ENCODE results near the gene CPNE5. TPM values are rescaled to one million over a fixed set of nuclear protein-coding genes. Genes with fewer than 3 reads are reported as not detected.
"Not testable (repeated sequence)": the region's sequence is repeated elsewhere in the genome, so short reads cannot be mapped to it uniquely, and the experiment has no call there.

CPNE5 gene
- total RNA-seq, 1 donor from 2014 or later = 0.15 TPM

GRCh38 chr6:36704961-36705577 lies 134.2 kb downstream of the CPNE5 start:
- DNase-seq (ENCODE audit: low read depth) = not testable (repeated sequence)

DNA sequence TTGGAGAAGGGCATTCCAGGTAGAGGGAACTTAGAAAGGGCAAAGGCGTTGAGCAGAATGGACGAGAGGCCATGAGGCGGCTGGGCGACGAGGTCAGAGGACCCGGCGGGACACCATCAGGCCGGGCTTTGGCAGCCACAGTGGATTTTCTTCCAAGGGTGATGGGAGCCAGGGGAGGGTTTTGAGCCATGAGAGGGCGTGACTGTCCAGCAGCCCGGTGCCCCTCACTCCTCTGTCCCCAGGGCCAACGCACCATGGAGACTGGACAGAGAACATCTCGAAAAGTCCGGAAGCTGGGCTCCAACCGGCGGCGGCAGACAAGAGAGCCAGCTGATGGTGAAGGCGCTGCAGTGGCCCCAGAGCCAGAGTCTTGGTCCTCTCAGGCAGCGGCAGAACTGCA lies 135.3 kb downstream of the CPNE5 start:
- no peak for DNase-seq (ENCODE audit: low read depth)

DNA sequence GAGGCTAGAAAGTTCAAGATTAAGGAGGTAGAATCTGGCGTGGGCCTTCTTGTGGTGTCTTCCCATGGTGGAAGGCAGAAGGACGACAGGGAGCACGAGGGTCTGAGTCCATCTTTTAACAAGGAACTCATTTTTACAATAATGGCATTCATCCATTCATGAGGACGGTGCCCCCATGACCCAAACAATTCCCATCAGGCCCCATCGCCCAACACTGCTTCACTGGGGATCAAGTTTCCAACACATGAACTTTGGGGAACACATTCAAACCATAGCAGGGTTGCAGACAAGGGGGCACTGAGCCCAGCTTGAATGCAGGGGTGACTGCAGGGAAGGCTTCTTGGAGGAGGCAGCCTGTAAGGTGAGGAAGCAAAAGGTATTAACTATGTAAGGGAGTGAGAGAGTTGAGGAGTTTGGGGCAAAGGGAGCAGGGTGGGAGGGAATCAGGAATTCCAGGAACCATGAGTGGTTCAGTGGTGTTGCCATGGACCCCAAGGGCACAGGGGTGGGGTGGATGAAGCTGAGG lies 136.1 kb downstream of the CPNE5 start:
- no peak for DNase-seq (ENCODE audit: low read depth)

GRCh38 chr6:36702656-36703055 lies 136.6 kb downstream of the CPNE5 start:
- no peak for DNase-seq (ENCODE audit: low read depth)

GRCh38 chr6:36701401-36701991 lies 137.7 kb downstream of the CPNE5 start:
- no peak for DNase-seq (ENCODE audit: low read depth)

DNA sequence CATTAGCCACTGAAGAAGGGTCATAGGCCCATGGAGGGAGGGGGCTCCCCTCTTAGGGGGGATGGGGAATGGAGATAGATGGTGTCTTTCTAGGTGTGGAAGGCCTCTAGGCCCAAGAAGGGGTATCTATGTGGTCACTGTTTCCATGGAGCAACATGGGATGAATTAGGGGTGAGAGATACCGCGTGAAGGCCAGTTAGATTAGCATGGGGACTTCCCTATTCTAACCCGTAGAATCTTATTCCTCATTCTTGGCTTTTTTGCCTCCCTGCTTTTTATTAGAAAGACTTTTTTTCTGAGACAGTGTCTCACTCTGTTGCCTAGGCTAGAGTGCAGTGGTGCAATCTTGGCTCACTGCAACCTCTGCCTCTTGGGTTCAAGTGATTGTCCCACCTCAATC lies 138.4 kb downstream of the CPNE5 start:
- DNase-seq (ENCODE audit: low read depth) = no peak

DNA sequence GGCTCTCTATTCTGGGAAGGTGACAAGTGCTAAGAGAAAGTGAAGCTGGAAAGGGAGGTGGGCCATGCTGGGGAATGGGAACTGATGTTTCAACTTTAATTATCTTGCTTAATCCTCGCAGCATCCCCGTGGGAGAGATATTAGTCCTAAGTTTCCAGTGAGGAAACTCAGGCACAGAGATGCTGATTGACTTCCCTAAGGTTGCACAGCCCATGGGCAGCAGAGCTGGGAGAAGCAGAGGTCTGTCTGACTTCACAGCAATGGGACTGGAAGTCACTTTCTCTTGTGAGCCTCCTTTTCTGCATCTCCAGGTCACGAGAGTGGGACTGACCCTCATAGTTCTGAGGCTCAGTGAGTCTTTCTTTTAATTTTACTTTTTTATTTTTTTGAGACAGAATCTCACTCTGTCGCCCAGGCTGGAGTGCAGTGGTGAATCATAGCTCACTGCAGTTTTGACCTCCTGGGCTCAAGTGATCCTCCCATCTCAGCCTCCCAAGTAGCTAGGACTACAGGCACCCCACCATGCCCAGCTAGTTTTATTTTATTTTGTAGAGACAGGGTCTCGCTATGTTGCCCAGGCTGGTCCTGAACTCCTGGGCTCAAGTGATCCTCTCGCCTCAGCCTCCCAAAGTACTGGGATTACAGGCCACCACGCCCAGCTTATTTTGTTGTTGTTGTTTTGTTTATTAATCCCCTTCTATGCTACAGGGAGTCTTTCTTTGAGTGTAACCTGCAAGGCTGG lies 139.0 kb downstream of the CPNE5 start:
- no peak for DNase-seq (ENCODE audit: low read depth)

DNA sequence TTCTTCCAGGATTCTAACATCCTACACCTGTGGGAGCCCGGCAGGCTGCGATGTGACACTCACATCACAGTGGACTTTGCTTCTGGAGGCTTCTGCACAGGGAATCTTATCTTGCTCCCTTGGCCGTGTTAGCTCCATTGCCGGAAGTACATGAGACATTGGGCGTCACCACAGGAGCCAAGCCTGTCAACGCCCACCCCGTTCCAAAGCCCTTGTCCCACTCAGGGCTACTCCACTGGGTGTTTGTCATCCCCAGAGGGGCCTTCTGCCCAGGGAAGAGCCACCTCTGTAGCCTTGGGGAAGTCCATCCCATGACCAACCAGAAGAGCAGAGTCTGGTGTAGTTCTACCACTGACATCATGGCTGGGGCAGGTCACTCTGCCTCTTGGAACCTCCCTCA lies 139.9 kb downstream of the CPNE5 start:
- DNase-seq (ENCODE audit: low read depth) = no peak

DNA sequence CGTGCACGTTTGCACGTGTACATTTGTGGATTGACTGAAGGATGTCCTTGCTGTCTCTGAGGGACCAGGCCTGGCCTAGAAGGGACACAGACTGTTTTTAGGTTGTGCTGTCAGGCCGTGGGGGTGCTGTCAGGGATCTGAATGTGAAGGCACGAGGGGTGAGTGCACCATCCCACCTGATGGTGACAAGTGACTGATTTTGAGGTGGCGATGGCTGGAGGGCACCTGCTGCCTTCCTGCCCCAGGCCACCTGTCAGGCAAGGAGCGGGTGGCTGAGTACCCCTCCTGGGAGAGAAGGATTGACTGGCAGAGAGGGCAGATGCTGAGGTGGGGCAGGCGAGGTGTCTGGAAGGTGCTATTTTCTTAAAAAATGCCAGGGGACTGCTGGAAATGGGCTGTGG lies 140.4 kb downstream of the CPNE5 start:
- DNase-seq (ENCODE audit: low read depth) = no peak

GRCh38 chr6:36698196-36698595 lies 141.0 kb downstream of the CPNE5 start:
- no peak for DNase-seq (ENCODE audit: low read depth)

DNA sequence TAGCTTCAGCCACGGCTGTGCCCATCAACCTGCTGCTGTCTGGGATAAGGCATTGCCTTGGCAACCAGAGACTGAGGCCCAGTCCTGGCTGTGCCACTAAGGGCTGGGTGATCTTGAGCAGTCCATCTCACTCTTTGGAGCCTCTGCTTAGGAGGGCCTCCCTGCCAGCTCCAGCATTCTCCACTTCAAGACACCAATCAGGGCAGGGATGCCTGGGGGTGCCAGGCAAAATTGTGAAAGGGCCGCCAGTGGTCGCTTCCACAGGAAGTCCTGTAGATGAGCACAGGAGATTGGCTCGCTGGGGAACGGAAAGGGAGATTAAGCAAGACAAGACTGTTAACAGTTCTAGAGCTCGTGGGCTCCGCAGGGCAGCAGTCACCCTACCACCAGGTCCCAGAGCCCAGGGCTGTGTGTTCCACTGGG lies 141.8 kb downstream of the CPNE5 start, which contains the start of gene RAB44:
Gene RAB44 (plus strand): TSS at position 346 of the 423 bp plus-strand sequence. CDS start 6,410 bp downstream, outside the sequence.
- DNase-seq (ENCODE audit: low read depth) = no peak

DNA sequence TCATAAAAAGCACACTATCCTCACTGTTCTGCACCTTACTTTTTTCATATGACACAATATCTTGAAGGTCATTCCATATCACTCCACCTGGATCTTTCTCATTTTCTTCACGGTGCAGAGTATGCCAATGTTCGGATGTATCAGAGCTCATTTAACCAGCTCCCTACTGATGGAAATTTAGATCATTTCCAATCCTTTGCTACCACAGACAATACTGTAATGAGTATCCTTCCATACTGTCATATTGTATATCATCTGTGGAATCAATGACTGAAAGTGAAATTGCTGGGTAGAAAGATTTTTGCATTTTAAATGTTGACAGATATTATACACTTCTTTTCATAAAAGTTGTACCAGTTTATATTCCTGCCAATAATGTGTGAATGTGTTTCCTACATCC lies 143.8 kb downstream of the CPNE5 start:
- DNase-seq (ENCODE audit: low read depth) = no peak

- no peak for DNase-seq (ENCODE audit: low read depth)
Measured at GRCh38 chr6:36694616-36695015, 144.6 kb downstream of the CPNE5 start.

- DNase-seq (ENCODE audit: low read depth) = no peak
Measured at GRCh38 chr6:36692861-36693702, 146.2 kb downstream of the CPNE5 start.

DNA sequence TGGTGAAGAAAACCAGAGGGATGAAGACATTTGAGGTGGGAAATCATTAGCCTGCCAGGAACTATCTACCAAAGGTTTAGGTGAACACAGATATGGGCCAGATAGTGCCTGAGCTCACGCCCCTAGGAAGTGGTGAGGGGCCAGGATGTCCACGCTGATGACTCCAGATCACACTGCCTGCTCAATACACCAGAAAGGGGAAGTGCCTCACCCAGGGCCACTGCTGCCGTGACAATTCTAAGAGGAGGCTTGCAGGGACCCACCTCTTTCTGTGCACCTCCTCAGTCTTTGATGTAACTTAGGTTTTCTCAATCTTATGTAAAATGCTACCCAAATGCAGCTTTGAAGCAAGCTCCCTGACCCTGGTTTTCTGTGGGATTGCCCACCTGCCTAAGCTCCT lies 147.0 kb downstream of the CPNE5 start:
- no peak for DNase-seq (ENCODE audit: low read depth)

DNA sequence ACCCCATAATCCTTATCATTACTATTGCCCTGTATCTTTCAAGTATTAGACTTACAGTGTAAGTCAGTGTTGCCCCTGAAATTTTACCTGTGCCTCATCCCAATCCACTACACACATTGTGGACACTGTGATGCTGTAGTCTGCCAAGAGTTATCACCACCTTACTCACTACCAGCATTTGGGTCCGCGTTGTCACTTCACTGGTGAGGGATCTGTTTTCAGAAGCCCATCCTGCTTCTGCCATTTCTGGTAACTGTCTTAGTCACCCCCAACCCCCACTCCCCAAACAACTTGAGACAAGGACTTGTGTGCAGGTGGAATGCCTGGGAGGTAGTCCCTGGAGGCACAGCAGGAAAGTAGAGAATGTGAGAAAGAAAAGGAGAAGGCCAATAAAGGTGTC lies 147.6 kb downstream of the CPNE5 start:
- DNase-seq (ENCODE audit: low read depth) = no peak

DNA sequence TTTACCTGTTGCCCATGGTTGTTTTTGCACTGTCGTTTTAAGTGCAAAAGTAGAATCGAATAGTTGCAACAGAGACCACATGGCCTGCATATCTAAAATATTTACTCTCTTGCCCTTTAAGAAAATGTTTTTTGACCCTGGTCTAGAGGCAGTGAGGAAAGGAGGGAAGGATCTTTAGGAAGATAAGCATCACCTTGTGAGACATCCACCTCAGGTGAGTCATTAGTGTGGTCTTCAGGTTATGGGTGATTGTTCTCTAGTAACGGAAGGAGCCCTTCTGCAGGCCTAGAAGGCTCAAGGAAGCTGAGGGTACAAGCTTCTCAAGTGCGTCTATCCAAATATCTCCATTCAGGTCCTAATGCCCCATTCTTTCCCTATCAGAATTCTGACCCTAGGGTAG lies 148.2 kb downstream of the CPNE5 start:
- no peak for DNase-seq (ENCODE audit: low read depth)

Other genes with a start within 250 kb of the CPNE5 start
- gene SRSF3, start 245.1 kb downstream of the CPNE5 start, total RNA-seq = 182 and 305 TPM in 2 replicates
- 343 and 516 TPM in 2 replicates for gene CDKN1A, start 160.7 kb downstream of the CPNE5 start, total RNA-seq
- gene RAB44, start 141.6 kb downstream of the CPNE5 start, total RNA-seq = not detected in 2 replicates
- gene PPIL1, start 35.4 kb upstream of the CPNE5 start, total RNA-seq = 29.6 and 50.5 TPM in 2 replicates
- gene C6orf89, start 46.5 kb upstream of the CPNE5 start, total RNA-seq = 41.5 and 48.2 TPM in 2 replicates
- not detected in 2 replicates for gene PI16, start 115.3 kb upstream of the CPNE5 start, total RNA-seq
- gene MTCH1, start 146.8 kb upstream of the CPNE5 start, total RNA-seq = 196 and 243 TPM in 2 replicates
- 0.05 TPM in 1 of 2 replicates, not detected in the other for gene FGD2, start 166.2 kb upstream of the CPNE5 start, total RNA-seq